HEK293 (cell line): Measurements from ENCODE around the gene FTH1.

ENCODE experiments used
- CTCF ChIP-seq: fragments of 450-650 bp; formaldehyde crosslinking; IDR thresholded peaks from 2 replicates; pipeline ENCODE4 v1.5.1; 2016; ENCODE audit warnings: missing biosample characterization, missing genetic modification characterization
- SALL2 ChIP-seq: fragments of 450-650 bp; formaldehyde crosslinking; IDR thresholded peaks from 2 replicates; pipeline ENCODE4 v1.5.0; 2017; ENCODE audit warnings: missing biosample characterization, mild to moderate bottlenecking, missing genetic modification characterization, borderline replicate concordance
- ZBTB21 ChIP-seq: fragments of 450-650 bp; formaldehyde crosslinking; IDR thresholded peaks from 2 replicates; pipeline ENCODE4 v1.5.1; 2017; ENCODE audit warnings: missing biosample characterization, missing genetic modification characterization
- ZBTB26 ChIP-seq: fragments of 450-650 bp; formaldehyde crosslinking; optimal IDR thresholded peaks from 2 replicates; pipeline ENCODE3; 2016; ENCODE audit warnings: missing biosample characterization, mild to moderate bottlenecking, missing genetic modification characterization
- ZFP41 ChIP-seq: fragments of 450-650 bp; formaldehyde crosslinking; IDR thresholded peaks from 2 replicates; pipeline ENCODE4 v1.5.1; 2016; ENCODE audit warnings: missing biosample characterization, missing genetic modification characterization, borderline replicate concordance
- ZNF274 ChIP-seq, 2 experiments: fragments of 200-500 bp in 1 of 2; fragments of 450-650 bp in 1 of 2; sonication (Bioruptor generic) in 1 of 2; formaldehyde crosslinking in 1 of 2; IDR thresholded peaks; 2 replicates each; pipeline versions ENCODE4 v1.5.1 to v1.6.1; 2014 to 2016; ENCODE audit warnings: borderline replicate concordance in 1 of 2, inconsistent platforms in 1 of 2, low read length in 1 of 2, missing biosample characterization in 1 of 2, missing genetic modification characterization in 1 of 2
- ZNF280D ChIP-seq: fragments of 450-650 bp; formaldehyde crosslinking; IDR thresholded peaks from 2 replicates; pipeline ENCODE4 v1.5.1; 2016; ENCODE audit warnings: missing biosample characterization, missing genetic modification characterization

DNA sequence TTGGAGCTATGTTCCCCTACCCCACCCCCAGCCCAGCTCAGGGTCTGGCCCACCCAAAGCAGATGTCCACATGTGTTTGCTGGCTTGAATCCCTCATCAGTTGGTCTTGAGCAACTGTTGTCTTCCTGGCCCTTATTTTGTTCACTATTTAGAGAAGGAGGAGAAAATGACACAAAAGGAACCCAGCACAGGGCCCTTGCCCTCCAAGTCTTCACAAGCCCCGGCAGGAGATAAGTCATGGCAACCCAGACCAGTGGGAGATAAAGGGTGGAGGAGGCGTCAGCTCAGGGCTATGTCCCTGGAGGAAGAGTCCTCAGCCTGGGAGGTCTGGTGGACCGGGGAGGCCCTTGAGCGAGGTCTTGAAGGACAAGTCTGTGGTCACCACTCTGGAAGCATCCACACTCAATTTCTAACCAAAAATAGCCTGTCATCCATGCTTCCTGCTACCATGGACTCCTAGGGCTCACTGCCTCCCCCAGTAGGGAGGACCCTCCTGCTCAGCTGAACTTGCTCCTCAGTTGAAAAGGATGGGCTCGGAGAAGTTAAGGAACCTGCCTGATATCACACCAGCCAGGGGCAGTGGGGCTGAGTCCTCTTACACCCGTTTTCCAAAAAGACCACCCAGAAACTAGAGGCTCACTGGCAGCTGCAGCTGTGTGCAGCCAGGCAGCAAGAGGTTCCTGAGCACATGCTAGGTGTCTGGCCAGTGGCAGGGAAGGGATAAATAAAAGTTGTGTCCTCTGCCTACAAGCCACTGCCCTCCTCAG is 48.3 kb downstream of the FTH1 start:
- TF ChIP-seq CTCF (tag by site-specific recombination) (no peak), ZBTB21 (tag by site-specific recombination) (no peak), SALL2 (tag by site-specific recombination) (no peak), ZNF280D (tag by site-specific recombination) (no peak), ZNF274 (IDR thresholded peaks at IDR 0.05; ENCODE audit: low read length) (no peak), ZNF274 (tag by site-specific recombination; IDR thresholded peaks at IDR 0.05; ENCODE audit: borderline replicate concordance) (no peak), ZBTB26 (no peak), ZFP41 (tag by site-specific recombination) (no peak)
